ENCODE data around the gene SREBF2.

SREBF2 gene

DNA sequence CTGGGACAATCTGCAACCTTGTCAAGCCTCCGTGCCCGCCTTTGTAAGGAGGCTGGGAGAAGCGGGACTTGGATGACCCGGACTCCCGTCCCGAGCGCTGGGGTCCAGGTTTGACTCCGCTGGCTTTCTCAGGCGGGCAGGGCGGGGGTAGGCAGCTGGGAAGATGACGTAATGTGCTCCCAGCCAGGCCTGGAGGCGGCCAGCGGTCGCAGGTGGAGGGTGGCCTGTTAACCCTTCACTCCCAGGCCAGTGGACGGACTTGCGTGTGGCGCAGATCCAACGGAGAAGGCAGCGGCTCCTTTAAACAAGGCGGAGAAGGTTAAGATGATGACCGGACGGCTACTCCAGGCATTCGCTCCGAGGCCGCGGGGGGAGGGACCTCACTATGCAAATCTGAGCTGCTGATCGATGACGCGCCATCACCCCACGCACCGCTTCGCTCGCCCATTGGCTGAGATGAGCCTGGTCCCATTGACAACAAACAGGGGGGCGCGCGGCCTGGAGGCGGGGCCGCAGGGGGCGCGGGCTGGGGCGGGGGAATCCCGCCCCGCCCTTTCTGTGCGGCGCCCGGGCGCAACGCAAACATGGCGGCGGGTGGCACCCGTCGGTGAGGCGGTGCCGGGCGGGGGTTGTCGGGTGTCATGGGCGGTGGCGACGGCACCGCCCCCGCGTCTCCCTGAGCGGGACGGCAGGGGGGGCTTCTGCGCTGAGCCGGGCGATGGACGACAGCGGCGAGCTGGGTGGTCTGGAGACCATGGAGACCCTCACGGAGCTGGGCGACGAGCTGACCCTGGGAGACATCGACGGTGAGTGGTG, at the start of gene SREBF2:
TSS of gene SREBF2 (plus strand) at position 553 of the 816 bp plus-strand sequence. CDS start at position 719, 166 bp downstream.
- TF ChIP-seq, protein P1, sequence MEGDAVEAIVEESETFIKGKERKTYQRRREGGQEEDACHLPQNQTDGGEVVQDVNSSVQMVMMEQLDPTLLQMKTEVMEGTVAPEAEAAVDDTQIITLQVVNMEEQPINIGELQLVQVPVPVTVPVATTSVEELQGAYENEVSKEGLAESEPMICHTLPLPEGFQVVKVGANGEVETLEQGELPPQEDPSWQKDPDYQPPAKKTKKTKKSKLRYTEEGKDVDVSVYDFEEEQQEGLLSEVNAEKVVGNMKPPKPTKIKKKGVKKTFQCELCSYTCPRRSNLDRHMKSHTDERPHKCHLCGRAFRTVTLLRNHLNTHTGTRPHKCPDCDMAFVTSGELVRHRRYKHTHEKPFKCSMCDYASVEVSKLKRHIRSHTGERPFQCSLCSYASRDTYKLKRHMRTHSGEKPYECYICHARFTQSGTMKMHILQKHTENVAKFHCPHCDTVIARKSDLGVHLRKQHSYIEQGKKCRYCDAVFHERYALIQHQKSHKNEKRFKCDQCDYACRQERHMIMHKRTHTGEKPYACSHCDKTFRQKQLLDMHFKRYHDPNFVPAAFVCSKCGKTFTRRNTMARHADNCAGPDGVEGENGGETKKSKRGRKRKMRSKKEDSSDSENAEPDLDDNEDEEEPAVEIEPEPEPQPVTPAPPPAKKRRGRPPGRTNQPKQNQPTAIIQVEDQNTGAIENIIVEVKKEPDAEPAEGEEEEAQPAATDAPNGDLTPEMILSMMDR (conservative IDR thresholded peaks at IDR 0.05; ENCODE audit: control insufficient read depth, insufficient read depth, low read depth, low read length): no peak
- peak; percentile 100 for DNase-seq (ENCODE audit: low read depth)
- H3K4me3 ChIP-seq (ENCODE audit: control insufficient read depth, low read depth, low read length): peak within 1 kb of the TSS; percentile 72

GRCh38 chr22:41787331-41787730, 45.6 kb upstream of the SREBF2 start:
- H3K4me3 ChIP-seq (ENCODE audit: control insufficient read depth, low read depth, low read length): no peak overlapping the region
- TF ChIP-seq, protein P1 (conservative IDR thresholded peaks at IDR 0.05; ENCODE audit: control insufficient read depth, insufficient read depth, low read depth, low read length): no peak
- DNase-seq (ENCODE audit: low read depth): no peak

GRCh38 chr22:41793871-41794270, 39.0 kb upstream of the SREBF2 start:
- H3K4me3 ChIP-seq (ENCODE audit: control insufficient read depth, low read depth, low read length): no peak overlapping the region
- TF ChIP-seq, protein P1 (conservative IDR thresholded peaks at IDR 0.05; ENCODE audit: control insufficient read depth, insufficient read depth, low read depth, low read length): no peak
- no peak for DNase-seq (ENCODE audit: low read depth)

- no peak overlapping the region for H3K4me3 ChIP-seq (ENCODE audit: control insufficient read depth, low read depth, low read length)
- DNase-seq (ENCODE audit: low read depth): no peak
- TF ChIP-seq, protein P1 (conservative IDR thresholded peaks at IDR 0.05; ENCODE audit: control insufficient read depth, insufficient read depth, low read depth, low read length): no peak
Observed at GRCh38 chr22:41798736-41799135, 34.2 kb upstream of the SREBF2 start.

- H3K4me3 ChIP-seq (ENCODE audit: control insufficient read depth, low read depth, low read length): peak overlapping the region; percentile 91
- TF ChIP-seq, protein P1 (conservative IDR thresholded peaks at IDR 0.05; ENCODE audit: control insufficient read depth, insufficient read depth, low read depth, low read length): no peak
- DNase-seq (ENCODE audit: low read depth): no peak
Observed at GRCh38 chr22:41799486-41800347, 33.2 kb upstream of the SREBF2 start.

DNA sequence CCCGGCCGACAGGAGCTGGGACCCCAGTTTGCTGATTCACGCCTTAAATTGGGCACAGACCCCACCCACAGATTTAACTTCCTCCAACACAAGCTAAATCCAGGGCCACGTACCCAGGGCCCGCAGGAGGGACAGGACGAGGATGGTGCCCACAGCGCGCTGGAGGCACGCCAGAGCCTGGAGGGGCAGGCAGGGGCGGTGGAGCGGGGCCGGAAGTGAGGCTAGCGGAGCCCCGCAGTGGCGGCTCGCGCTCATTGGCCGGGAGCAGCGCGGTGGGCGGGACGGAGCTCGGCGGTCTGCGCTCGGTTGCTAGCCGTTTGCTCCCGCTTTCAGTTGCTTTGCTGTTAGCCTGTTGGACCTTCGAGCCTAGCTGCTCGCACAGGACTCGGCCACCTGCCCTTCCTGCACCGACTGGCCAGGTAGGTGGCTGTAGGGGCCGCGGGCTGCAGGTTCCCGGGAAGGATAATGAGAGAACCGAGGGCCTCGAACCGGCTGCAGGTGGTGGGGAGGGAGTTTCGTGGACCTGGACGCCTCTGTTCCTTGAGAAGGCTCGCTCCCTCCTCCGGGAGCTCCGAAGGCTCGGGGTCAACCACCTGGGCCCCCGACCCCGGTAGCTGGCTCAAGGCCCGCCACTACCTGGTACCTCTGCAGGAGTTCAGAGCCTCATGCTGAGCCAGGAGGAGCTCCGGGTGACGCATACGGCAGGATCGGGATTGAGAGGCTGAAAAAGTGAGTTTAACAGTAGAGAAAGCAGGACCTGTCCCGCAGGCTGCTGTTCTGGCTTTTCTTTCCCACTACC, 32.4 kb upstream of the SREBF2 start, which contains the start of gene CCDC134:
TSS of gene CCDC134 (plus strand) at position 332 of the 799 bp plus-strand sequence. CDS start 8,212 bp downstream, outside the sequence.
- TF ChIP-seq, protein P1 (conservative IDR thresholded peaks at IDR 0.05; ENCODE audit: control insufficient read depth, insufficient read depth, low read depth, low read length): no peak
- peak; percentile 62 for DNase-seq (ENCODE audit: low read depth)
- peak within 1 kb of the TSS; percentile 91 for H3K4me3 ChIP-seq (ENCODE audit: control insufficient read depth, low read depth, low read length)
